SK-N-SH (cell line): Measurements from ENCODE around the gene MAPK14. TPM values are rescaled to one million over a fixed set of nuclear protein-coding genes. Genes with fewer than 3 reads are reported as not detected.

Experiments
- CTCF ChIA-PET: fragments of 300-600, 350-600 bp; formaldehyde crosslinking; extraction: SDS; loops from one replicate; lab custom pipeline; 2021; lab: Yijun Ruan, JAX
- POLR2A ChIA-PET: fragments of 350-600 bp; sonication (Branson Sonifier 250); formaldehyde crosslinking; extraction: SDS; loops from one replicate; lab custom pipeline; 2020; ENCODE audit warnings: antibody characterized with exemption, inconsistent platforms; lab: Yijun Ruan, JAX
- DNase-seq: peaks from one replicate; pipeline ENCODE4 v3.0.0; 2012
- H2AFZ ChIP-seq: fragments of 200-600 bp; sonication (generic); 2 replicates; pipeline ENCODE4 v1.8.1; 2016; ENCODE audit warnings: antibody characterized with exemption, mild to moderate bottlenecking, low read depth
- H3F3A ChIP-seq: fragments of 200-600 bp; sonication (generic); replicated peaks from 2 replicates; pipeline ENCODE3; 2016; ENCODE audit warnings: antibody characterized with exemption, mild to moderate bottlenecking; ENCODE audit not compliant: insufficient read depth
- H3K27ac ChIP-seq, 2 experiments: fragments of 200-500 bp in 1 of 2; fragments of 200-600 bp in 1 of 2; sonication (Bioruptor generic) in 1 of 2; sonication (generic), shearing (Covaris generic) in 1 of 2; 2 replicates each; pipeline versions ENCODE4 v1.5.1 to v1.6.1; 2014 to 2016; ENCODE audit warnings: low read depth in 2 of 2, inconsistent platforms in 1 of 2, low read length in 1 of 2, mild to moderate bottlenecking in 1 of 2, mixed read lengths in 1 of 2
- H3K27me3 ChIP-seq: fragments of 200-600 bp; sonication (generic), shearing (Covaris generic); 2 replicates; pipeline ENCODE4 v1.6.1; 2016; ENCODE audit warnings: mixed run types; ENCODE audit not compliant: insufficient read depth
- H3K36me3 ChIP-seq, 2 experiments: fragments of 200-500 bp in 1 of 2; fragments of 200-600 bp in 1 of 2; sonication (Bioruptor generic) in 1 of 2; sonication (generic) in 1 of 2; replicated peaks in 1 of 2; 2 replicates each; pipeline versions ENCODE3 to v1.5.1; 2014 to 2016; ENCODE audit warnings: low read length in 1 of 2, mild to moderate bottlenecking in 1 of 2; ENCODE audit not compliant: insufficient read depth in 2 of 2, control insufficient read depth in 1 of 2
- H3K4me1 ChIP-seq, 2 experiments: fragments of 200-500 bp in 1 of 2; fragments of 200-600 bp in 1 of 2; sonication (Bioruptor generic) in 1 of 2; sonication (generic), shearing (Covaris generic) in 1 of 2; 2 replicates each; pipeline versions ENCODE4 v1.5.1 to v1.6.1; 2014 to 2016; ENCODE audit warnings: low read depth in 1 of 2, low read length in 1 of 2, mixed run types in 1 of 2; ENCODE audit not compliant: insufficient read depth in 2 of 2, control insufficient read depth in 1 of 2
- H3K4me2 ChIP-seq: fragments of 200-600 bp; sonication (generic), shearing (Covaris generic); 2 replicates; pipeline ENCODE4 v1.6.1; 2017; ENCODE audit warnings: mixed run types
- H3K4me3 ChIP-seq, 2 experiments: fragments of 200-500 bp in 1 of 2; fragments of 200-600 bp in 1 of 2; sonication (Bioruptor generic) in 1 of 2; sonication (generic), shearing (Covaris generic) in 1 of 2; 2 replicates each; pipeline versions ENCODE4 v1.5.1 to v1.8.1; 2014 to 2016; ENCODE audit warnings: low read depth in 2 of 2, inconsistent platforms in 1 of 2, low read length in 1 of 2, mild to moderate bottlenecking in 1 of 2, mixed read lengths in 1 of 2, moderate library complexity in 1 of 2
- H3K79me2 ChIP-seq: fragments of 200-600 bp; sonication (generic); 2 replicates; pipeline ENCODE4 v1.8.1; 2017; ENCODE audit warnings: mild to moderate bottlenecking; ENCODE audit not compliant: insufficient read depth
- H3K9ac ChIP-seq: fragments of 200-600 bp; sonication (generic); 2 replicates; pipeline ENCODE4 v1.6.1; 2017; ENCODE audit warnings: mixed run types
- H3K9me2 ChIP-seq: fragments of 200-600 bp; sonication (generic); 2 replicates; pipeline ENCODE4 v1.6.1; 2017; ENCODE audit warnings: mixed run types
- H3K9me3 ChIP-seq: fragments of 200-600 bp; sonication (generic); 2 replicates; pipeline ENCODE4 v1.6.1; 2017; ENCODE audit warnings: mixed run types, mild to moderate bottlenecking, moderate library complexity
- H4K20me1 ChIP-seq: fragments of 200-600 bp; sonication (generic); 2 replicates; pipeline ENCODE4 v1.6.1; 2017; ENCODE audit warnings: mild to moderate bottlenecking, mixed run types; ENCODE audit not compliant: insufficient read depth
- EP300 ChIP-seq, 2 experiments: IDR thresholded peaks; 2 replicates each; pipeline versions ENCODE4 v1.4.0 to v1.6.1; 2012; ENCODE audit warnings: borderline replicate concordance in 1 of 2, low read depth in 1 of 2, low read length in 1 of 2
- FOSL2 ChIP-seq: IDR thresholded peaks from 2 replicates; pipeline ENCODE4 v1.4.0; 2012; ENCODE audit warnings: low read depth, mild to moderate bottlenecking, moderate library complexity, borderline replicate concordance
- GATA2 ChIP-seq: sonication (generic); formaldehyde crosslinking; IDR thresholded peaks from 2 replicates; pipeline ENCODE4 v1.5.0; 2020; ENCODE audit warnings: mild to moderate bottlenecking, missing genetic modification reagents
- IRF3 ChIP-seq: fragments of 150-350 bp; IDR thresholded peaks from 2 replicates; pipeline ENCODE4 v1.6.1; 2016; ENCODE audit warnings: mild to moderate bottlenecking, low read depth, low read length
- JUND ChIP-seq: IDR thresholded peaks from 2 replicates; pipeline ENCODE4 v1.4.0; 2012
- NRF1 ChIP-seq: IDR thresholded peaks from 2 replicates; pipeline ENCODE4 v1.6.1; 2012; ENCODE audit warnings: low read depth, mild to moderate bottlenecking, low read length
- PBX3 ChIP-seq: IDR thresholded peaks from 2 replicates; pipeline ENCODE4; 2012
- USF1 ChIP-seq: IDR thresholded peaks from 2 replicates; pipeline ENCODE4 v1.4.0; 2012; ENCODE audit warnings: low read depth, borderline replicate concordance
- YY1 ChIP-seq: IDR thresholded peaks from 2 replicates; pipeline ENCODE4 v1.4.0; 2012; ENCODE audit warnings: low read depth, mild to moderate bottlenecking
- ZBTB33 ChIP-seq: IDR thresholded peaks from 2 replicates; pipeline ENCODE4 v1.4.0; 2012; ENCODE audit warnings: low read depth, borderline replicate concordance
- WGBS: methylation state at CpG from one replicate; pipeline ENCODE4 v1.1.6; 2017; ENCODE audit warnings: low lambda C conversion rate; 5-methylcytosine and 5-hydroxymethylcytosine counted together
- polyA plus RNA-seq, 3 experiments: library from polyadenylated mRNA; depleted of rRNA; stranded (reverse); fragments of >200 nt; gene quantifications; 2 replicates each; pipeline ENCODE4 v1.2.3, GENCODE V29; 2012
- TF ChIP-seq, protein P1 (sequence below): fragments of 200-600 bp; sonication (generic); IDR thresholded peaks from 2 replicates; pipeline ENCODE4 v1.6.1; 2017; ENCODE audit warnings: antibody characterized with exemption, mild to moderate bottlenecking, moderate library complexity

Gene MAPK14
- polyA plus RNA-seq, 1 of the 3 experiments (the other 2 are of a cell fraction), result 19.8 TPM

- H3K9me2 ChIP-seq, result no peaks in the 10 kb centered on the region
- no peak overlapping the region for H3K27ac ChIP-seq
- TF ChIP-seq EP300 (IDR thresholded peaks at IDR 0.05; ENCODE audit: borderline replicate concordance in 1 of 2, low read depth in 1 of 2, low read length in 1 of 2) (no peak), ZBTB33 (no peak), FOSL2 (no peak), YY1 (no peak), NRF1 (no peak), IRF3 (no peak), PBX3 (no peak), JUND (no peak), GATA2 (CRISPR knock-in tag) (no peak), USF1 (no peak)
- TF ChIP-seq, protein P1, sequence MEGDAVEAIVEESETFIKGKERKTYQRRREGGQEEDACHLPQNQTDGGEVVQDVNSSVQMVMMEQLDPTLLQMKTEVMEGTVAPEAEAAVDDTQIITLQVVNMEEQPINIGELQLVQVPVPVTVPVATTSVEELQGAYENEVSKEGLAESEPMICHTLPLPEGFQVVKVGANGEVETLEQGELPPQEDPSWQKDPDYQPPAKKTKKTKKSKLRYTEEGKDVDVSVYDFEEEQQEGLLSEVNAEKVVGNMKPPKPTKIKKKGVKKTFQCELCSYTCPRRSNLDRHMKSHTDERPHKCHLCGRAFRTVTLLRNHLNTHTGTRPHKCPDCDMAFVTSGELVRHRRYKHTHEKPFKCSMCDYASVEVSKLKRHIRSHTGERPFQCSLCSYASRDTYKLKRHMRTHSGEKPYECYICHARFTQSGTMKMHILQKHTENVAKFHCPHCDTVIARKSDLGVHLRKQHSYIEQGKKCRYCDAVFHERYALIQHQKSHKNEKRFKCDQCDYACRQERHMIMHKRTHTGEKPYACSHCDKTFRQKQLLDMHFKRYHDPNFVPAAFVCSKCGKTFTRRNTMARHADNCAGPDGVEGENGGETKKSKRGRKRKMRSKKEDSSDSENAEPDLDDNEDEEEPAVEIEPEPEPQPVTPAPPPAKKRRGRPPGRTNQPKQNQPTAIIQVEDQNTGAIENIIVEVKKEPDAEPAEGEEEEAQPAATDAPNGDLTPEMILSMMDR, result no peak
- H3K4me2 ChIP-seq, result no peak overlapping the region
- no peaks in the 10 kb centered on the region for H3K36me3 ChIP-seq
- H3F3A ChIP-seq, result no peaks in the 10 kb centered on the region
- CTCF ChIA-PET, result no interaction called here
- no peaks in the 10 kb centered on the region for H3K27me3 ChIP-seq
- H3K4me3 ChIP-seq, result no peak overlapping the region
- H3K9ac ChIP-seq, result no peak overlapping the region
- no peaks in the 10 kb centered on the region for H4K20me1 ChIP-seq
- no peak for DNase-seq
- 82% methylated on average over 3 of the region's 3 CpGs for WGBS
- H3K79me2 ChIP-seq, result no peaks in the 10 kb centered on the region
- H3K4me1 ChIP-seq, result no peaks in the 10 kb centered on the region
- no peaks in the 10 kb centered on the region for H3K9me3 ChIP-seq
- POLR2A ChIA-PET, result no interaction called here
- no peak overlapping the region for H2AFZ ChIP-seq
Observed at GRCh38 chr6:36147294-36147693, 119.7 kb downstream of the MAPK14 start.
